ENCODE results near the gene EMILIN2. TPM values are rescaled to one million over a fixed set of nuclear protein-coding genes. Genes with fewer than 3 reads are reported as not detected.

Gene EMILIN2
- total RNA-seq, 3 donors from 2014 or later (not counting 1 experiment from before 2014, with no cell fraction given): 8.4 to 25.6 (median 9.8) TPM

DNA sequence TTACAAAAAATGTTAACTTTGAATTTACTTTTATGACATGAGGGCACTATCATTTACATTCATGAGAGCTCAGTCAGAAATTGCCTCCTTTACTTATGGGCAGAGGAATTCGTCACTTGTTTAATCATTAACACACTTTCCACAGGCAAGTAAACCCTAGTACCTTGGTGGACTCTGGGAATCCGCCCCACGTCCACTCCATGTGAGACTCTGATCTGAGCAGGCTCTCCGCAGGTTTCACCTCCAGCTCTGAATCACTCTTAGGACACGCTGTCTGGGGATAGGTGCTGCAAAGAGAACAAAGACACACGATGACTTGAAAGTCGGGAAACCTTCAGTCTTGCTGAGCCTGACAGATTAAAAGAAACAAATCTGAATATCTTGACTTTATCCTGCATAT, 92.5 kb downstream of the EMILIN2 start:
- no peak for DNase-seq
- intact Hi-C loops (cut with micrococcal nuclease): loop anchor here (10.0 kb wide), 1 partner anchor 125 kb away; no protein-coding TSS in a partner anchor
- no peaks in the 10 kb centered on the region for H3K9me3 ChIP-seq (ENCODE audit: control insufficient read depth, insufficient read depth, low read length)
- no peak overlapping the region for H3K4me3 Mint-ChIP-seq
- no peaks in the 10 kb centered on the region for H3K9me3 Mint-ChIP-seq
- TF ChIP-seq, protein P1, sequence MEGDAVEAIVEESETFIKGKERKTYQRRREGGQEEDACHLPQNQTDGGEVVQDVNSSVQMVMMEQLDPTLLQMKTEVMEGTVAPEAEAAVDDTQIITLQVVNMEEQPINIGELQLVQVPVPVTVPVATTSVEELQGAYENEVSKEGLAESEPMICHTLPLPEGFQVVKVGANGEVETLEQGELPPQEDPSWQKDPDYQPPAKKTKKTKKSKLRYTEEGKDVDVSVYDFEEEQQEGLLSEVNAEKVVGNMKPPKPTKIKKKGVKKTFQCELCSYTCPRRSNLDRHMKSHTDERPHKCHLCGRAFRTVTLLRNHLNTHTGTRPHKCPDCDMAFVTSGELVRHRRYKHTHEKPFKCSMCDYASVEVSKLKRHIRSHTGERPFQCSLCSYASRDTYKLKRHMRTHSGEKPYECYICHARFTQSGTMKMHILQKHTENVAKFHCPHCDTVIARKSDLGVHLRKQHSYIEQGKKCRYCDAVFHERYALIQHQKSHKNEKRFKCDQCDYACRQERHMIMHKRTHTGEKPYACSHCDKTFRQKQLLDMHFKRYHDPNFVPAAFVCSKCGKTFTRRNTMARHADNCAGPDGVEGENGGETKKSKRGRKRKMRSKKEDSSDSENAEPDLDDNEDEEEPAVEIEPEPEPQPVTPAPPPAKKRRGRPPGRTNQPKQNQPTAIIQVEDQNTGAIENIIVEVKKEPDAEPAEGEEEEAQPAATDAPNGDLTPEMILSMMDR (IDR thresholded peaks at IDR 0.05): no peak
- H3K27ac Mint-ChIP-seq: peak overlapping the region in 1 of 2 donors; percentile 57
- no peaks in the 10 kb centered on the region for H3K27me3 Mint-ChIP-seq (ENCODE audit: low read depth in 2 of 2)
- peaks cover 5% of the 10 kb centered on the region for H3K4me1 ChIP-seq (ENCODE audit: control insufficient read depth, insufficient read depth, low read length)
- peaks cover 19 to 24% of the 10 kb centered on the region in 2 donors for H3K4me1 Mint-ChIP-seq
- no peak overlapping the region for H3K27ac ChIP-seq (ENCODE audit: low read length)
- peaks cover 60% of the 10 kb centered on the region for H3K36me3 ChIP-seq (ENCODE audit: control insufficient read depth, insufficient read depth, low read length)
- peaks cover 10% of the 10 kb centered on the region for H3K36me3 Mint-ChIP-seq
- H3K27me3 ChIP-seq (ENCODE audit: control insufficient read depth, insufficient read depth, low read length): no peaks in the 10 kb centered on the region
- WGBS (ENCODE audit: insufficient coverage): 97% methylated on average over 7 of the region's 7 CpGs
- no peak for ATAC-seq
- no peak overlapping the region for H3K4me3 ChIP-seq (ENCODE audit: low read length)

DNA sequence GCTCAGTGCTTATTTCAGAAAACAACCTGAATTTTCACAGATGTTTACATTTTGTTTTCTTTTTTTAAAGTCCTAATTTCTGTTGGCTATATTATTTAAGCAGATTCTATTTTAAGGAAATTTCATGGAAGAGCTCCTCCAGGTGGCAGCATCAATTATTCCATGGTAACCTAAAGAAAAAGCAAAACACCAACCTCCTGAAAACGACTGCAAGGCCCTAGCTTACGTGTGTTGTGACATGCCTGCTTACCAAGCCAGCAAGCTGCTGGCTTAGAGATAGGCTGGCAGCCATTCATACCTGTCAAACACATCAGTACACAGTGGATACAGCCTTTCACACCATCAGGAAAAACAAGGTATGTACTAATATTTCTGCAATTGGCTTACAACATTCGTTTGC, 101.2 kb downstream of the EMILIN2 start:
- no peaks in the 10 kb centered on the region for H3K9me3 ChIP-seq (ENCODE audit: control insufficient read depth, insufficient read depth, low read length)
- H3K36me3 ChIP-seq (ENCODE audit: control insufficient read depth, insufficient read depth, low read length): peaks cover 64% of the 10 kb centered on the region
- no peak overlapping the region for H3K27ac Mint-ChIP-seq

DNA sequence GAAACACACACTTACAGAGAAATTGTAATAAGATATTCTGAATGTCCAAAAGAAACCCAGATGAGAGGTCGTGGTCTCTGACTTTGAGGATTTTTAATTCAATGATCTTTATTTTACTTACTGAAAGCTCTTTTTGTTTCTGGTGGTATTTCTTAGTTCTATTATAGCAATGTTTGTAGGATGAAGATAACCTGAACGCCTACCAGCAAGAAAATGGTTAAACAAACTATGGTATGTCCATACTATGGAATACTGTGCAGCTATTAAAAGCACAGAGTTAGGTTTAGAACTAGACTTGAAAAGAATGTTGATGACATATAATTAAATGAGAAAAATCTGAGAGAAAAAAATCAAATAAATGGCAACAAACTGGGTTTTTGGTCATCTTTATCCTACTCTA, 105.8 kb downstream of the EMILIN2 start:
- Histone ChIP-seq H3K27ac (ENCODE audit: low read length) (no peak overlapping the region), H3K4me1 (ENCODE audit: control insufficient read depth, insufficient read depth, low read length) (peaks cover 16% of the 10 kb centered on the region), H3K4me3 (ENCODE audit: low read length) (no peak overlapping the region), H3K36me3 (ENCODE audit: control insufficient read depth, insufficient read depth, low read length) (peaks cover 71% of the 10 kb centered on the region), H3K9me3 (ENCODE audit: control insufficient read depth, insufficient read depth, low read length) (no peaks in the 10 kb centered on the region), H3K27me3 (ENCODE audit: control insufficient read depth, insufficient read depth, low read length) (no peaks in the 10 kb centered on the region)
- ATAC-seq: no peak
- 83% methylated on average over 1 of the region's 2 CpGs for WGBS (ENCODE audit: insufficient coverage)
- Mint-ChIP-seq H3K4me1 (peaks cover 27 to 30% of the 10 kb centered on the region in 2 donors), H3K27me3 (ENCODE audit: low read depth in 2 of 2) (no peaks in the 10 kb centered on the region), H3K9me3 (no peaks in the 10 kb centered on the region), H3K36me3 (peaks cover 21% of the 10 kb centered on the region), H3K4me3 (no peak overlapping the region), H3K27ac (peak overlapping the region in 1 of 2 donors; percentile 4)
- intact Hi-C loops (cut with micrococcal nuclease): no loop called here
- TF ChIP-seq, protein P1 (IDR thresholded peaks at IDR 0.05): no peak
- no peak for DNase-seq

More for the DNA sequence above, 101.2 kb downstream of the EMILIN2 start:
- TF ChIP-seq, protein P1 (IDR thresholded peaks at IDR 0.05): no peak
- DNase-seq: peak in 1 of 2 donors; percentile 41
- Histone ChIP-seq H3K27me3 (ENCODE audit: control insufficient read depth, insufficient read depth, low read length) (no peaks in the 10 kb centered on the region), H3K27ac (ENCODE audit: low read length) (no peak overlapping the region), H3K4me1 (ENCODE audit: control insufficient read depth, insufficient read depth, low read length) (no peaks in the 10 kb centered on the region), H3K4me3 (ENCODE audit: low read length) (no peak overlapping the region)
- no peaks in the 10 kb centered on the region for H3K27me3 Mint-ChIP-seq (ENCODE audit: low read depth in 2 of 2)
- H3K4me1 Mint-ChIP-seq: peaks cover 11 to 25% of the 10 kb centered on the region in 2 donors
- H3K4me3 Mint-ChIP-seq: no peak overlapping the region
- H3K36me3 Mint-ChIP-seq: peaks cover 25% of the 10 kb centered on the region
- 54% methylated on average over 2 of the region's 3 CpGs for WGBS (ENCODE audit: insufficient coverage)
- intact Hi-C loops (cut with micrococcal nuclease): no loop called here
- ATAC-seq: no peak
- H3K9me3 Mint-ChIP-seq: no peaks in the 10 kb centered on the region
